Measurements from ENCODE around the gene RAP1GAP2. TPM values are rescaled to one million over a fixed set of nuclear protein-coding genes. Genes with fewer than 3 reads are reported as not detected.

The RAP1GAP2 gene
- total RNA-seq, 1 donor from 2014 or later = 3.8 TPM

- H3K4me3 Mint-ChIP-seq = no peak overlapping the region
- no peak overlapping the region for H3K4me2 ChIP-seq
- no peaks in the 10 kb centered on the region for H4K20me1 ChIP-seq (ENCODE audit: low read depth)
- no peak overlapping the region for H2AFZ ChIP-seq (replicated peaks)
- TF ChIP-seq EZH2phosphoT487 (IDR thresholded peaks at IDR 0.05) = no peak
- no peak for TF ChIP-seq EZH2 (IDR thresholded peaks at IDR 0.05)
- TF ChIP-seq CTCF (IDR thresholded peaks at IDR 0.05) = no peak
- H3K4me1 Mint-ChIP-seq = peaks cover 5% of the 10 kb centered on the region
- H3K36me3 Mint-ChIP-seq = no peaks in the 10 kb centered on the region
- no peaks in the 10 kb centered on the region for H3K27me3 ChIP-seq
- no peaks in the 10 kb centered on the region for H3K36me3 ChIP-seq
- H3K27ac Mint-ChIP-seq = no peak overlapping the region
- no peaks in the 10 kb centered on the region for H3K9me3 ChIP-seq (ENCODE audit: low read depth)
- H3K4me3 ChIP-seq = no peak overlapping the region
- H3K9me3 Mint-ChIP-seq = peaks cover 3% of the 10 kb centered on the region
- H3K79me2 ChIP-seq (ENCODE audit: low read depth) = no peaks in the 10 kb centered on the region
- no peaks in the 10 kb centered on the region for H3F3A ChIP-seq (ENCODE audit: low read depth)
- H3K27ac ChIP-seq = no peak overlapping the region
- peaks cover 6% of the 10 kb centered on the region for H3K27me3 Mint-ChIP-seq (ENCODE audit: insufficient read depth, low read depth)
- no peak for DNase-seq (ENCODE audit: low spot score)
- no peak overlapping the region for H3K9ac ChIP-seq
- no peaks in the 10 kb centered on the region for H3K4me1 ChIP-seq
These were observed 181.9 kb downstream of the RAP1GAP2 start for GRCh38 chr17:2978116-2978515.

GRCh38 chr17:2978991-2979390 lies 182.8 kb downstream of the RAP1GAP2 start:
- H3K27ac Mint-ChIP-seq = no peak overlapping the region
- TF ChIP-seq EZH2 (IDR thresholded peaks at IDR 0.05) (no peak), CTCF (IDR thresholded peaks at IDR 0.05) (no peak), EZH2phosphoT487 (IDR thresholded peaks at IDR 0.05) (no peak)
- no peaks in the 10 kb centered on the region for H3K79me2 ChIP-seq (ENCODE audit: low read depth)
- H3K4me3 ChIP-seq = no peak overlapping the region
- no peak overlapping the region for H2AFZ ChIP-seq (replicated peaks)
- peaks cover 3% of the 10 kb centered on the region for H3K9me3 Mint-ChIP-seq
- H4K20me1 ChIP-seq (ENCODE audit: low read depth) = no peaks in the 10 kb centered on the region
- H3K4me2 ChIP-seq = no peak overlapping the region
- H3K4me1 Mint-ChIP-seq = peaks cover 5% of the 10 kb centered on the region
- no peak overlapping the region for H3K27ac ChIP-seq
- H3K9ac ChIP-seq = no peak overlapping the region
- H3K36me3 Mint-ChIP-seq = no peaks in the 10 kb centered on the region
- H3K36me3 ChIP-seq = no peaks in the 10 kb centered on the region
- no peaks in the 10 kb centered on the region for H3K27me3 ChIP-seq
- H3K27me3 Mint-ChIP-seq (ENCODE audit: insufficient read depth, low read depth) = peaks cover 6% of the 10 kb centered on the region
- DNase-seq (ENCODE audit: low spot score) = no peak
- H3K9me3 ChIP-seq (ENCODE audit: low read depth) = no peaks in the 10 kb centered on the region
- H3F3A ChIP-seq (ENCODE audit: low read depth) = no peaks in the 10 kb centered on the region
- H3K4me1 ChIP-seq = no peaks in the 10 kb centered on the region
- H3K4me3 Mint-ChIP-seq = no peak overlapping the region

GRCh38 chr17:2980211-2980903 lies 184.1 kb downstream of the RAP1GAP2 start:
- H3K36me3 Mint-ChIP-seq = no peaks in the 10 kb centered on the region
- Histone ChIP-seq H3K4me1 (no peaks in the 10 kb centered on the region), H3K27me3 (no peaks in the 10 kb centered on the region), H2AFZ (replicated peaks) (no peak overlapping the region), H3K4me3 (no peak overlapping the region), H3F3A (ENCODE audit: low read depth) (no peaks in the 10 kb centered on the region), H3K9ac (no peak overlapping the region), H4K20me1 (ENCODE audit: low read depth) (no peaks in the 10 kb centered on the region), H3K79me2 (ENCODE audit: low read depth) (no peaks in the 10 kb centered on the region), H3K27ac (no peak overlapping the region), H3K9me3 (ENCODE audit: low read depth) (no peaks in the 10 kb centered on the region), H3K36me3 (no peaks in the 10 kb centered on the region), H3K4me2 (no peak overlapping the region)
- TF ChIP-seq CTCF (IDR thresholded peaks at IDR 0.05) = no peak
- no peak overlapping the region for H3K4me3 Mint-ChIP-seq
- peaks cover 11% of the 10 kb centered on the region for H3K27me3 Mint-ChIP-seq (ENCODE audit: insufficient read depth, low read depth)
- peaks cover 5% of the 10 kb centered on the region for H3K4me1 Mint-ChIP-seq
- no peak overlapping the region for H3K27ac Mint-ChIP-seq
- no peaks in the 10 kb centered on the region for H3K9me3 Mint-ChIP-seq
- DNase-seq (ENCODE audit: low spot score) = no peak

Data from neural progenitor cell (in vitro differentiated cells).